Neural progenitor cell (in vitro differentiated cells): ENCODE measurements around the gene PPP2R3A.

Experiments
- EZH2 ChIP-seq: fragments of 200-600 bp; sonication (generic); IDR thresholded peaks from 2 replicates; pipeline ENCODE4 v1.6.1; 2017; ENCODE audit warnings: antibody characterized with exemption, mild to moderate bottlenecking, moderate library complexity
- TF ChIP-seq, protein P1 (sequence below): fragments of 200-600 bp; sonication (generic); IDR thresholded peaks from 2 replicates; pipeline ENCODE4 v1.5.1; 2017; ENCODE audit warnings: antibody characterized with exemption, mild to moderate bottlenecking

DNA sequence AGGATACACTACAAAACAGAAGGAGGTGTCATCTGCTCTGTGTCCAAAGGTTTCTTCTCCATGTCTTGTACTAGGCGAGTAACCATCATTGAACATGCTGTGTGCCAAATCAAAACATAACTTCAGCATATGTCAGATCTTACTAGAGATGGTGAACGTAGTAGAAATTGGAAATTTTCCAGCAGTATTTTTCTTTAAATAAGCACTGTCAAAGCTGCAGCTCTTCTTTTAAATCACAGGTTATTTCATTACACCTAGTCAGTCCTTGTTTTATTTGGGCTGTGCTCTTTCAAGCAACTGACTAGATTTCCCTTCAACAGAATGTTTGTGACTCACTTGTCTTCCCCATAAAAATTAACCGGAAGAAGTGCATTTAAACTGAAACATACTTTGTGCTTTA is 184.1 kb downstream of the PPP2R3A start:
- TF ChIP-seq, protein P1, sequence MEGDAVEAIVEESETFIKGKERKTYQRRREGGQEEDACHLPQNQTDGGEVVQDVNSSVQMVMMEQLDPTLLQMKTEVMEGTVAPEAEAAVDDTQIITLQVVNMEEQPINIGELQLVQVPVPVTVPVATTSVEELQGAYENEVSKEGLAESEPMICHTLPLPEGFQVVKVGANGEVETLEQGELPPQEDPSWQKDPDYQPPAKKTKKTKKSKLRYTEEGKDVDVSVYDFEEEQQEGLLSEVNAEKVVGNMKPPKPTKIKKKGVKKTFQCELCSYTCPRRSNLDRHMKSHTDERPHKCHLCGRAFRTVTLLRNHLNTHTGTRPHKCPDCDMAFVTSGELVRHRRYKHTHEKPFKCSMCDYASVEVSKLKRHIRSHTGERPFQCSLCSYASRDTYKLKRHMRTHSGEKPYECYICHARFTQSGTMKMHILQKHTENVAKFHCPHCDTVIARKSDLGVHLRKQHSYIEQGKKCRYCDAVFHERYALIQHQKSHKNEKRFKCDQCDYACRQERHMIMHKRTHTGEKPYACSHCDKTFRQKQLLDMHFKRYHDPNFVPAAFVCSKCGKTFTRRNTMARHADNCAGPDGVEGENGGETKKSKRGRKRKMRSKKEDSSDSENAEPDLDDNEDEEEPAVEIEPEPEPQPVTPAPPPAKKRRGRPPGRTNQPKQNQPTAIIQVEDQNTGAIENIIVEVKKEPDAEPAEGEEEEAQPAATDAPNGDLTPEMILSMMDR: no peak
- TF ChIP-seq EZH2: no peak
